Measurements from ENCODE around the gene LMCD1.
A peak's percentile ranks its signal among the peaks of the same experiment; 100 is the strongest.

The LMCD1 gene

GRCh38 chr3:8506571-8507061 is 5.0 kb downstream of the LMCD1 start:
- DNase-seq, result no peak

DNA sequence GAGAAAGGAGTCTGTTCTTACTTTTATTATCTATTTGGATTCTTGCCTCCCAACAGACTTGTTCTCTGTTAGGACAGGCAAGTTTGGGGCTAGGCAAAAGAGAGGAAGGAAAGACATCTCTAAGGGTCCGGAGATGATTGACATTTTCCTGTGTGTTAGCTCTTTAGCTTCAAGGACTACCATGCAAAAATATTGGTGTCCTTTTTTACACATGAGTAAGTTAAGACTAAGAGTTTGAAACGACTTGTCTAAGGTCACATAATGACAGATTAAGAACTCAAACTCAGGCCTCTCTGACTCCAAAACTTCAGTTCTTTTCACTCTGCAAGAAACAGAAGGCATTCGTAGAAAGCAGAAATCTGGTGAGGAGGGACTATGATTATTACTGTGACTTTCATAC is 5.9 kb downstream of the LMCD1 start:
- DNase-seq, result no peak

DNA sequence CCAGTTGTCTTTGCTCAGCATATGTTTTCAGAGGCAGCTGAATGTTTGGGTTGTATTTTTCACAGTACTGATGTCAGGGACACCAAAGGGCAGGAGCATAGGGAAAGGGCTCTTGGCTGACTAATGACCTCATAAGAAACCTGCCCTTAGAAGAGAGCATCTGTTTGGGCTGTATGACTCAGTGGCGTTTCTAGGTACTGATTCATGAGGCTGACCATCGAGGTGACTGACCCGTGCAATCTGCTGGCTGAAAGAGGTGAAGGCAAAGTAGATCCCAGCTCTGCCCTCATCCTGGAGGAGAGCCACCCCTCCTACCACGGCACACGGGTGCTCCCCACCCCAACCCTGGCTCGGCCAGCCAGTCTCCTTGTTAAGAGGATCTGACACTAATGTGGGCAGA is 8.3 kb downstream of the LMCD1 start:
- DNase-seq, result no peak

DNA sequence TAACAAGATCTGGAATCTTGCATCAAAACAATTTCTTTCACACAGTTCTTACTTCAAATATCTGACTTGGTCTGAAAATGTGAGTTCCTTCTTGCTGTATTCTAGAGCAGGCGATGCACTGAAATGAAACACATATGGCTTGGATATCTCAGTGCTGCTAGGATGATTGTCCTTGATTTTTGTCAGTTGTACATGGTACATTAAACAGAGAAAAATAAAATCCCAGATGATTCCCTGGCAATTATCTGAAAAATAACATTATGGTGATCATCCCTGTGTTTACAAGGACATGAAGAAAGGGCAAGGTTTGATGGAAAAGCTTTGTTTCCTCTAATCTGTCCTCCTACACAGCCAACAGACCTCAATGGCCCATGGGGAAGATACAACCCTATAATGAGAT is 10.6 kb downstream of the LMCD1 start:
- no peak for DNase-seq

GRCh38 chr3:8516047-8516661 is 14.5 kb downstream of the LMCD1 start:
- no peak for DNase-seq

DNA sequence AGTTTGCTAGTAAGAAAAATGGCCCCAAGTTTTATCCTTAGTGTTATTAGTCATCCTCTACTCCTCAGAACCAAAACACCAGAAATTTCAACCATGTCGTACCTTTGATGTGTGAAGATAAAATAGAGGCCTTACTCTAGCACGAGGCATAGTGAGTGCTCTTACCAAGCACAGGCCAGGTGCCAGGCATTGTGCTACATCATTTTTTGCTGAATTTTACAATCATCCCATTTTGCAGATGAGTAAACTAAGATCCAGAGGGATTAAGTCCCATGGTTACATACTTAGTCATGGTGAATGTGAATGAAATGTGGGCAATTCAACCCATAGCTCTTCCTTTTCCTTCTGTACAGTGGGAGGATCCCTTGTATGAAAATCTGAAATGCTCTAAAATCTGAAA is 15.2 kb downstream of the LMCD1 start:
- DNase-seq, result no peak

DNA sequence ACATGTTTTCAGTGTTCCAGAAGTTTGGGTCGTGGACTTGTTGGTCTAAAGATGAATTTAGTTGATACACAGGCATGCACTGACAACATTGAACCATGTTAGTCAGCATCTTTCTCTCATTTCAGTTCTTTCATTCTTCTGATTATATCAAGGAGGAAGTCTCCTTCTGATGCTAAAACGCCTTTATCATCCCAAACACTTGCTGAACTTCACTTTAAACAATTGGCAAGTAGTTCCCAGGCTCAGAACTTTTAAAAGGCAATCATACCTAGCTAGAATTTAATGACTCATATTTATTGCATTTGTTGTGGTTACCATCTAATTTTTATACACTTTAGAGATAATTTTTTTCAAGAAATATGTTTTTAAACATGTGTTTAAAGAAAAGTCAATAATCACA is 15.9 kb downstream of the LMCD1 start:
- DNase-seq, result no peak

DNA sequence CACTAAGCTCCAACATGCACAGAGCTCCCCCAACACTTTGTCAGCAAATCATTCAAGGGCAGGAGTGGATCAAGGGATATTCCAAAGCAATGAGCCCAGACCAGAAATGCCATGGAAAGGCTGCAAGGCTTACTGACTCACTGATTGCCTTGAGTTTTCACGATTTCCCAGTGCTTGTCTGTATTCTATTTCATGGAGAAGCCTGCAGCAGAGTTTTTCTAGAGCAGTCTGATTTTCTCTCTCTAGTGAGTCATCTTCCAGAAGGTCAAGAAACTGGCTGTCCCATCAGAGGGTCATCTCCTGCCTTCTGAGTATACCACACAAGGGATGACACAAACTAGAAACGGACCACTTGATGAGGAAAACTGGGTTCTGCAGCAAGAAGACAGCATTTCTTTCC is 16.5 kb downstream of the LMCD1 start:
- DNase-seq, result no peak

GRCh38 chr3:8519156-8519555 is 17.5 kb downstream of the LMCD1 start:
- no peak for DNase-seq

DNA sequence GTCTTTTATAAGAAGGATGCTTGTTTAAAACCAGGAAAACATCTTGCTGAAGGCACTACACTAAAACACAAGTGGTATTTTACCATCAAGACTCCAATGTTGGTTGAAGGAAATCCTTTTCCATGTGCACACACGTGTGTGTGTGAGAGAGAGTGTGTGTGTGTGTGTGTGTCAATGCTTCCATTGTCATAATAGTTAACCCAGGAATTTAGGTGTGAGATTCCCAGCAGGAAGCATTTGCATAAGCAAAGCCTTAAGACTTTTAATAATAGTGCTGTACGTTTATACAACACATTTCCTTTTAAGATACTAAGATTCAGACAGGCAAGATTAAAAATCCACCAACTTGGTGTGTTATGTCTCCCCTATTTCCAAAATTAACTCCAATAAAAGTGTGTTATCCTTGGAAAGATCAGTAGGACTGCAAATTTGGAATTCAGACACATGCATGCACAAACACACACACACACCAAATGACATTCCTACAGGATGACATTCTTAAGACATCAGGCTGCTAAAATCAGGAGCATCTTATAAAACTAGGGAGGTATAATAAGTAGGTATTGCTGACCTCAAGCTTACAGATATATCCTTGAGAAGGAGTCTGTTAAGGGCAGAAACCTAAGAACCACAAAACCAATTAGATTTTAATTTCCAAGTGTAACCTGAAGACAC is 18.3 kb downstream of the LMCD1 start:
- DNase-seq, result no peak

DNA sequence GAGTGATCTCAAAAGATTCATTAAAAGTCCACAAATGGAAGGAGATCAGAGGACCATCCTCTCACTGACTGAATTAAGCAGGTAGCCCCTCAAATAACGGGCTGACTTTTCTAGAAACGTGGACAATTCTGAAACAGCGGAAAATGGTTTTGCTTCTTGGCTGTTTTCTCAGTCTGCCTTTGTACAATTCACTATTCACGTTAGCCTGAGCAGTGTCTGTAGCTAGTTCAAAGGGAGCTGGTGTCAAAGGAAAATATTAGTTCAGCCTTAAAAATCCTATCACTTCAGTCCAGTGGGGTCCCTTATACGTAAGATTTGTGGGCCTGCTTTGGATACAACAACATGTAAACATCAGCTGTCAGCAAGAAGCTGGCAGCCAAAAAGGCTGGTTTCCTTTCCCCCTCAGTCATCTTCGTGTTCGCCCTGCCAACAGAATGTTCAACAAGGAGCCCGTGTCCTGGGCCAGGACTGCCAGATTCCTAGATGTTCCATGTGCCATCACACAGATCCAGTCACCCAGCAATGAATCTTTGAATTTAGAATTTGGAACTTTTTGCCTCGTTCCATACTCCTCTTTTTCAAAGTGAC is 19.3 kb downstream of the LMCD1 start:
- DNase-seq, result no peak

DNA sequence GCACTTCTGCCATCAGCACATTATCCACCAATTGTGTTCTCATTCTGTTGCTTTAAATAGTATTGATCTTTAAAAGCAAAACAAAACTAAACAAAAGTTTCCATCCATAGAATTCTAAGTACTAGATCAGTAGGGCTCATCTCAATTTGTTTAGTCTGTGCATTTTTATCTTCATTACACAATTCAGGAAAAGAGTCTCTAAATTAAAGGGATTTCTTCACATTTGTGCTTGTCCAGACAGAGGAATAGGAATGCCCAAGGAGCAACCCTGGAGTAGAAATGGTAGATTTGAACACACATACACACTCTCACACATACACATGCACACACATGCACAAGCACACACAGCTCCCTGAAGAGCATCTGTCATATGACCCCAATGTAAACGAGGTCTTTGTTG is 21.4 kb downstream of the LMCD1 start:
- DNase-seq, result no peak

DNA sequence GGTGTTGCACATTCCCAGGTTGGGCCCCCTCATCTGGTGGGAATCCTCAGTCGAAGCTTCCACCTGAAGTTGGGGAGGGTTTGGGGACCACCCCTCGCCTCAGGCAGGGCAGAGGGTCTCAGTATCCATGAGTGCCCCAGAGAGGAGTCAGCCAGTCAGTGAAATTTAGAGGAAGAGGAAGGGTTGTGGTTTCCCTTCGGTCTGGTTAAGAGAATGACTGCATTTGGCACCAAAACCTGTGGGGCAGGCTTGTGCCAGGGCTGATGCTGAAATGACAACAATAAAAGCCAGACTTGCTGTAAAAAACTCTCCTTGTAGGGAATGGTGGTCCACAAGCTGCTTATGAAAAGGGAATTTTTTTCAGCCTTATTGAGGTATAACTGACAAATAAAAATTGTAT is 22.6 kb downstream of the LMCD1 start:
- peak; percentile 5 for DNase-seq

- no peak for DNase-seq
Observed at GRCh38 chr3:8524656-8525399, 23.2 kb downstream of the LMCD1 start.

GRCh38 chr3:8525893-8526292 is 24.3 kb downstream of the LMCD1 start:
- DNase-seq, result no peak

- DNase-seq, result no peak
Observed at GRCh38 chr3:8529181-8529637, 27.6 kb downstream of the LMCD1 start.

DNA sequence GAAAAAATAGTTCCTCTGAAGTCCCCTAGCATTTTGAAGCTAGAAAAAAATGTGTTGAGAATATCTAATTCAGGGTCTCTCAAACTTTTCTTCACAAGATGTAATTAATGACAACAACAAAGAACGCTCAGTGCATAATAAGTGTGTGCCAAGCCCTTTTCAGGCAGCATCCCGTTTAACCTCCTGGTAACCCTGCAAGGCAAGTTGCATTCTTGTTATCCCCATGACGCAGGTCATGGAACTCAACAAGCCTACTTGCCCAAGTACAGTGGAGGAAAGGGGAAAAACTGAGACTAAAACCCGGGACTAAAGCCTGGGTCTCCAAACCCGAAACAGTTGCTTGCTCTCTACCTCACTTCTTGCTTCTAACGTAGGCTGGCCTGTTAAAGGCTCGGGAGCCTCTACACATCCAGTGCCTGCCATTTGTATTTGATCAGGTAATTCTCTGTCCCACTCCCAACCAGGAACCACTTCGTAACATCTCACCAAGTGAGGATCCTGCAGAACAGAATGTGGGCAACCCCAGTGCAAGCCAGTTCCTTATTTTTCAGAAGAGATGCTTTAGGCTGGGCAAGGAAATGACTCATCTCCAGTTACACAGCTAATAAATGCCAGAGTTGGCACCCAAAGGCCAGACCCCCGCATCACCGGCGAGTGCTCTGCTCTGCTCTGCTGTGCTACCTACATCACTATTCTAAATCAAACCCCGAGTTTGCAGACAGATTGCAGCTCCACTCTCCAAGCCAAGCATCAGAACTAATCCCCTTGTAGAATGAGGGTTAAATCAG is 28.3 kb downstream of the LMCD1 start:
- DNase-seq, result peak; percentile 58

DNA sequence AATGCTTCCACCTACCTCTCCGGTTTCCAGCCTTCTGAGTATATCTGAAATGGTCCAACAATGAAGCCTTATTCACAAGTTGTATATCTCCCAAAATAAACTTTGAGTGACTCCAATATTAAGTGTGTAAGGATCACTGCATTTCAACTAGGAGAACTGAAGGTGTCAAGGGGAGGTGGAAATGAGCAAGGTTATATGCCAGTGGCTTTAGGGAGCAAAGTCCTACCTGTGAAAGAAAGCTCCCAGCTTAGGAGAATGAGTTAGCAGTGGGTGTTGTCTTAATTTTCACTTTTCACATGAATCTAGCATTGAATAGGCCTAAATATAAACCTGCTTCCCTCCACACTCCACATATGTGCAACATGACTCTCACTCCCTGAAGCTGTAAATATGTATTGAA is 29.0 kb downstream of the LMCD1 start:
- DNase-seq, result no peak

- no peak for DNase-seq
Observed at GRCh38 chr3:8532251-8532871, 30.7 kb downstream of the LMCD1 start.

- DNase-seq, result no peak
Observed at GRCh38 chr3:8536096-8537056, 34.8 kb downstream of the LMCD1 start.

DNA sequence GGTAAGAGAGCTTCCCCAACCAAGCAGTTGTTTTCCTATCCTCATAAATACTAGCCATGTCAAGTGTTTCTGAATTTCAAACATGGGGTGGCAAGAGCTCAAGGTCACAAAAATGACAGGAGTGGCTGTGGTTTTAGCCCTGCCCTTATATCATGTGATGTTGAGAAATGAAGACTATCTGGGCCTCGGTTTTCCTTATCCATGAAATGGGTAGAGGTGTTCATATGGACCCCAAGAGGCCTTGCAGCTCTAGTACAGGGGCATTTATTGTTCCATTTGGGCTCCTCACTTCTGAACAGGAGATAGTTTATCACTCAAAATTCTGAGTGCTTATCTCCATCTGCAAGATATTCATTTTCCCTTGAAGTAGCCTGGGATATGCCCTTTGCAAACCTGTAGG is 35.8 kb downstream of the LMCD1 start:
- no peak for DNase-seq
